NCI-H510A treated with DMSO at 0.1 percent for 48 hours (cell line): ENCODE results near the gene MED16.

Experiments
- DNase-seq: peaks from one replicate; lab custom pipeline; 2025; lab: John Stamatoyannopoulos, UW

The MED16 gene, protein sequence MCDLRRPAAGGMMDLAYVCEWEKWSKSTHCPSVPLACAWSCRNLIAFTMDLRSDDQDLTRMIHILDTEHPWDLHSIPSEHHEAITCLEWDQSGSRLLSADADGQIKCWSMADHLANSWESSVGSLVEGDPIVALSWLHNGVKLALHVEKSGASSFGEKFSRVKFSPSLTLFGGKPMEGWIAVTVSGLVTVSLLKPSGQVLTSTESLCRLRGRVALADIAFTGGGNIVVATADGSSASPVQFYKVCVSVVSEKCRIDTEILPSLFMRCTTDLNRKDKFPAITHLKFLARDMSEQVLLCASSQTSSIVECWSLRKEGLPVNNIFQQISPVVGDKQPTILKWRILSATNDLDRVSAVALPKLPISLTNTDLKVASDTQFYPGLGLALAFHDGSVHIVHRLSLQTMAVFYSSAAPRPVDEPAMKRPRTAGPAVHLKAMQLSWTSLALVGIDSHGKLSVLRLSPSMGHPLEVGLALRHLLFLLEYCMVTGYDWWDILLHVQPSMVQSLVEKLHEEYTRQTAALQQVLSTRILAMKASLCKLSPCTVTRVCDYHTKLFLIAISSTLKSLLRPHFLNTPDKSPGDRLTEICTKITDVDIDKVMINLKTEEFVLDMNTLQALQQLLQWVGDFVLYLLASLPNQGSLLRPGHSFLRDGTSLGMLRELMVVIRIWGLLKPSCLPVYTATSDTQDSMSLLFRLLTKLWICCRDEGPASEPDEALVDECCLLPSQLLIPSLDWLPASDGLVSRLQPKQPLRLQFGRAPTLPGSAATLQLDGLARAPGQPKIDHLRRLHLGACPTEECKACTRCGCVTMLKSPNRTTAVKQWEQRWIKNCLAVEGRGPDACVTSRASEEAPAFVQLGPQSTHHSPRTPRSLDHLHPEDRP

GRCh38 chr19:892894-893689, at the start of gene MED16, which contains the start of gene RNU6-9:
TSS of gene MED16 (minus strand) at chr19:893187. CDS start at chr19:891131, 2,056 bp downstream.
TSS of gene RNU6-9 (plus strand) at chr19:893484.
- DNase-seq, result peak; percentile 78

GRCh38 chr19:942133-942645, 49.2 kb upstream of the MED16 start:
- DNase-seq, result no peak

DNA sequence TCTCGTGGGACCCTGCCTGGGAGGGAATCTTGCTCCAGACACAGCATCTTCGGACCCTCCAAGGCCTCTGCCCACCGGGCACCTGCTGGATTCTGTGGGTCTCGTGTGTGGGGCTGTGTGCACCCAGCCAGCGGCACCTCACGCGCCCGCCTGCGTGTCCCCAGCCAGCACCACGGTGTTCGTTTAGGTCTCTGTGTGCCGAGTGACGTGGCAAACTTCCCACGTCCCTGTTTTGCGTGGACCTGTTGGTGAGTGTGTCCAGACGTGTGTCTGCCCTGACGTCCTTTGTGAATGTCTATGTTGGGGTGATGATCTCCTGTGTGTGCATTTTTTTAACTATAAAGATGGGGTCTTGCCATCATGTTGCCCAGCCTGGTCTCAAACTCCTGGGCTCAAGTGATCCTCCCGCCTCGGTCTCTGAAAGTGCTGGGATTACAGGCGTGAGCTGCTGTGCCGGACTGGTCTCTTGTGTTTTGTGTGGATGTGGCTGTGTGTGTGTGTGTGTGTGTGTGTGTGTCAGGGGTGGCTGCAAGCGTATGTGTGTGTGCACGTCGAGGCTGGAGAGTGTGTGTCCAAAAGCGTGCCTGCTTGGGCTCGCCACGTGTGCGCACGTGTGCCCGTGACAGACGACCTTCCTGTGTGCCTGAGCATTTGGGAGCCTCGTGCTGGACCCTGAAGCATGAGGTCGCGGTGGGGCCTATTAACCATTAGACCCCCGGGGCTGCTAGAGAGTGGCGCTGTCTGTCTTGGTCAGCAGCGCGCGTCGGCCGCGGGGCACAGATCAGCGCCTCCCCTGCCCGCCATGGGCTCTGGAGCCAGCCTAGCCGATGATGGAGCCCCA, 48.5 kb upstream of the MED16 start:
- DNase-seq, result no peak

DNA sequence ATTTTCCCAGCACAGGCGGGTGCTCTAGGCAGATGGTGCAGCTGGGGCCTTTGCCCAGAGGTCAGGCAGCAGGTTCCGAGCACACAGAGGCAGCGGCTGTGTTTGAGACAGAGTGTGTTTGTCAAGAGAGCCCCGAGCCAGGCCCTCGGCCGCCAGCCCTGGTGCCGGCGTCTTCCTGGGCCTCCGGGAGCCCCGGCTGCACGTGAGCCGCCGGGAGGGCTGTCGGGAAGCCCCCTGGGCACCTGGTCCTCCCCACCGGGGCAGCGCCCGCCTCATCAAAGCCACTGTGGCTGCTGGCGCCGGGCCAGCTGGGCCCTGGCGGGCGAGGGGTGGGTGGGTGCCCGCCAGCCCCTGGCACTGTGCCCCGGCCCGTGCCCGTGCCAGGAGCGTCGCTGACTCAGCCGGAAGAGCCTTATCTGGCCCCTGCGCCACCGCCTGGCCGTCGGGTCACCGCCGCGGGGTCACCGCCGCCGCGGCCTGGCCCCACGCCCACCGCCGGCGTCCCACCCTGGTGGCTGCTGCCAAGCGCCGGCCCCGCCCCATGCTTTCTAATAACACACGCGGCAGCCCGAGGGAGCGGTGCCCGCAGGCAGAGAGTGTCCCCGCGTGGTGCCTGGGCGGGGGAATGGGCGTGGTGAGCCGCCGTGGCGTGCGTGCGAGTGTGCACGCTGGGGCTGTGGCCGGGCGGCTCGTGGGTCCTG, 47.8 kb upstream of the MED16 start:
- DNase-seq, result peak; percentile 26

GRCh38 chr19:939922-940321, 46.9 kb upstream of the MED16 start:
- no peak for DNase-seq

DNA sequence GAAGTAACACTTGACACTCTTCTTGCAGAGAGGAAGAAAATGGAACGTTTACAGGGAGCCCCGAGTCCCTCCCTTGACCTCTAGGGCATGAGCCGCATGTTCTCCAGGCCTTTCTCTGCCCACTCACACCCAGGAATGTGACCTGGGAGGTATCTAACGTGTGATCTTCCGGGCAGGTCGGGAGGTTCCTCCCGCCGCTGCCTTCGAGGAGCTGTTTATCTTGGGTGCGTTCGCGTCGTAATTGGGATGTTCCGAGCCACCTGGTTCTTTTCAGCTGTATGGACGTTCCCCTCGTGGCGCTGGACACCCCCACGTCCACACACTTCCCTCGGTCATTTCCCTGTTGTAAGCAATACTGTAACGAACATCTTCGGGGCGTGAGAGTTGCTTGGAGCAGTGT, 46.5 kb upstream of the MED16 start:
- no peak for DNase-seq

DNA sequence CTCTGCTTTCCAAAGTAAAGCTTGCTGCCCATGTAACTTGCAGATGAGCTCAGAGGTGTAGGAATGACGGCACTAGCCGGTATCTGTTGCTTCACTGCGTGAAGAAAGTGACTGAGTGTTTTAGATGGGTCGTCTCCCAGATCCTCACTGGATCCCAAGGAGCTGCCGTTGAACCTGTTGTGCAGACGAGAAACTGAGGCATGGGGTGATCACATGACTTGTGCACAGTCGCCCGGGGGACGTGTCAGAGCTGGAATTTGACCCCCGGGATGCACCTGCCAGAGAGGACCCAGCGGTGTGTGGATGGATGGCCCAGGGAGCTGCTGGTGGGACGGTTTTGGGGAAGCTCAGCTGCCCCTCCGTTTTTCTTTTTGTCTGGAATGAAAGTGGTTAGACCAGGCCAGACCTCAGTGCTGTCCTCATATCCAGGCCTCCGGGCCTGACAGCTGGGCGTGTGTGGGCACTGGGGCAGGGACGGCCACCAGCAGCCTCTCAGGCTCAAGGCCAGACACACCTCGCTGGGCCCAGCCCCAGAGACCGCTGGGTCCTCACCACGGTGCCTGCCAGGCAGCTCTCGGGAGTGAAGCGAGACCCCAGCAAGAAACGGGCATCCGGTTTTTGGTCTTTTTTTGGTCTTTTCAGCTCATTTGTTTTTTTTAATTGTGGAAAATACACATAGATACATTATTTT, 45.4 kb upstream of the MED16 start:
- DNase-seq, result no peak

DNA sequence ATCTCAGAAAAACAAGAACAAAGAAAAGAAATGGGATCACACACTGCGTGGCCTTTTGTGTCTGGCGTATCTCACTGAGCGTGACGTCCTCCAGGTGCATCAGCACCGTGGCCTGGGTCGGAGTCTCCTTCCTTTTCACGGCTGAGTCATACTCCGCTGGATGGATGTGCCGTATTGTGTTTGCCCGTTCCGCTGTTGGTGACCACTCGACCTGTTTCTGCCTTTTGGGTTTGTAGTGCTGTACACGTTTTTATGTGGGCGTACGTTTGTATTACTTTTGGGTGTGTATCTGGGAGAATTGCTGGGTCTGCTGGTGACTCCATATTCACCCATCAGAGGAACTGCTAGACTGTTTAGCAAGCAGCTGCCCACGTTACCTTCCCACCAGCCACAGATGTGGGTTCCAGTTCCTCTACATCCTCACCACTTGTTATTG, 44.3 kb upstream of the MED16 start:
- no peak for DNase-seq

- DNase-seq, result no peak
These were observed 43.2 kb upstream of the MED16 start for GRCh38 chr19:936175-936546.

DNA sequence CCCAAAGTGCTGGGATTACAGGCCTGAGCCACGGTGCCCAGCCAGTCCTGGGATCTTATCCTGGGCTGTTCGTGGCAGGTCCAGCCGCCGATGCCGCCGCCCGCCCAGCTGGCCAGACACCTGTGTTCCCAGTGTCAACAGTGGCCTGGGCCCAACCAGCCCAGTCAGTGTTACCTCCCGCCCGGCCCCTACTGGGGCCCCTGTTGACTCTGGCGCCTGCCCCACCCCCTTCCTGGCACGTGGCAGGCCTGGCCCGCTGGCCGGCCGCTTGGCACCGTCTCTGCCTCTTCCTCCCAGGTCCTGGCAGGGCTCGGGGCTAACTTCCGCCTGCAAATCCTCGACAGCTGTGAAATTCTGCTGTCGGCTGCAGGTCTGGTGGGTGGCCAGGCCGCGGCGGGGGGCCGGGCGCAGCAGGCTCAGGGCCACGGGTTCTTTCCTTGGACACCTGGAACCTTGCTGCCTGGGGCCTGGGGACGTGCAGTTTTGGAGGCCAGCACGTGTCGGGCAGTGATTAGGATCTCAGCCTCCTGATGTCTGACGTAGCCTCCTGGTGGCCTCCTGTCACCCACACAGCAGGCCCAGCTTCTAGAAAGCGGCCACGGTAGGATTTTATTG, 42.0 kb upstream of the MED16 start:
- no peak for DNase-seq

DNA sequence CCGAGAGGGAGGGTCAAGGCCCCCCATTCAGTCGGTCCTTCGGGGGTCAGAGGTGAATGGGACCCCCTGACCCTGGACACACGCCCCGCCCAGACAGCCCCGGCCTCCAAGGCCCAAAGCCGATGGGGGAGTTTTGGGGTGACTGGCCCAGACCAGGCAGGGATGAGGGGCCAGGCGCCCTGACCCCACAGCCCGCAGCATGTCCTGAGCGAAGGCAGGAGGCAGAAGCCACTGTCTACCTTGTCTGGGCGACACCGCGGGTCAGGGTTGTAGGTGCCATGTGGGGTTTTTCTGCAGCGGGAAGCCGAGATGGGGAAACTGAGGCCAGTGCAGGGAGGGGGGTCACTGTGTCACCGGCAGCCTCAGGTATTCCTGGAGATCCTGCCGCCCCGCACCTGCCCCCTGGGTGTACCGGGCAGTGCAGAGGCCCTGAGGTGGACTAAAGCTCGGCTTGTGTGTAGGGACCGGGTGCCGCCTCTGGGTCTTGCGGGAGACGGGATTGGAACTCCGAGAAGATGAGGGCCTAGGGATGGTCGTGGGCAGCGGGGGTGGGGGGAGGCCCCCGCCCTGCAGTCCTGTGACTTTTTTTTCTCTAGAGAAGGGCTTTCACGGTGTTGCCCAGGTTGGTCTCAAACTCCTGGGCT, 41.3 kb upstream of the MED16 start:
- DNase-seq, result no peak

DNA sequence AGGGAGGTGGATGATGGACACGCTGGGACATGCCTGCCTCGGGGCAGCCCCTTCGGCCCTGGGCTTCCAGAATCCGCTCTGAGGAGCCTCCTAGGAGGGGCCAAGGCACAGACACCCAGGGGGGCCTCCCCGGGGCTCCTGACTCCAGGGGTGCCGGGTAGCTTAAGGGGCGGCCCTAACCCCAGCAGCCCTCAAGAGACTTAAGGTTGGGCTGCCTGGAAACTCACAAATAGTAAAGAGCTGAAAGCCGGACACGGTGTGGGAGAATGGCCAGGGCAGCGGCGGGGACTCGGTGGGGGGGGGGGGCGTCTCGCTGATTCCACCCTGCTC, 40.5 kb upstream of the MED16 start:
- no peak for DNase-seq

- DNase-seq, result no peak
These were observed 39.9 kb upstream of the MED16 start for GRCh38 chr19:932648-933552.

DNA sequence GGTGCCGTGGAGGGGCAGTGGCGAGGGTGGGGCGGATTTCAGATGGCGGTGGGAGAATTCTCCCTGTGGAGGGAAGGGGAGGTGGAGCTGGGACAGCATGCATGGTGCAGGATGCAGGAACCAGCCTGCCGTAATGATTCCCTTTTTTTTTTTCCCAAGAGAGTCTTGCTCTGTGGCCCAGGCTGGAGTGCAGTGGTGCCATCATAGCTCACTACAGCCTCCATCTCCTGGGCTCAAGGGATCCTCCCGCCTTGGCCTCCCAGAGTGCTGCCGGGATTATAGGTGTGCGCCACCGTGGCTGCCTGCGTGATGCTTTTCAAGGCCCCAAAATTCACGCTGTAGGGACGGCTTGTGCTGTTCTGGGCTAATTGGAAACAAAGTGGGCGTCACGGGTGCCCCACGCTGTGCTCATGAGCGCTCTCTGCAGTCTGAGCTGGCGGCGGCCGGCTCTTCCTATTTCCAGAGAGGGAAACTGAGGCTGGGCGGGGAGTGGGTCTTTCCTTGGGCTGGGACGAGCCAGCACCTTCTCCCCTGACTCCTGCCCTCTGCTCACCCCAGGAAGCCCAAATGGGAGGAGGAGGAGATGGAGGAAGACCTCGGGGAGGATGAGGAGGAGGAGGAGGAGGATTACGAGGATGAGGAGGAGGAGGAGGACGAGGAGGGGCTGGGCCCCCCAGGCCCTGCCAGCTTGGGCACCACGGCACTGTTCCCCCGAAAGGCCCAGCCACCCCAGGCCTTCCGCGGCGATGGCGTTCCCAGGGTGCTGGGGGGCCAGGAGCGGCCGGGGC, 39.1 kb upstream of the MED16 start:
- DNase-seq, result no peak

DNA sequence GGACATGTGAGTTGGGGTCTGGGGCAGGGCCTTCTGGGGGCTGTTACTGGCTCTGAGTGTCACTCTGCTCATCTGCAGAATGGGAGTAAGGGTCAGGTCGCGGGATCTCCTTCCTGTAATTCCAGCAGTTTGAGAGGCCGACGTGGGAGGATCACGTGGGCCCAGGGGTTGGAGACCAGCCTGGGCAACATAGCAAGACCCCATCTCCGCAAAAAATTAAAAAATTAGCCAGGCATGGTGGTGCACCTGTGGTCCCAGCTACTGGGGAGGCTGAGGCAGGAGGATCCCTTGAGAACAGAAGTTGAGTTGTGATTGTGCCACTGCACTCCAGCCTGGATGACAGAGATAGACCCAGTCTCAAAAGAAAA, 36.9 kb upstream of the MED16 start:
- DNase-seq, result no peak

DNA sequence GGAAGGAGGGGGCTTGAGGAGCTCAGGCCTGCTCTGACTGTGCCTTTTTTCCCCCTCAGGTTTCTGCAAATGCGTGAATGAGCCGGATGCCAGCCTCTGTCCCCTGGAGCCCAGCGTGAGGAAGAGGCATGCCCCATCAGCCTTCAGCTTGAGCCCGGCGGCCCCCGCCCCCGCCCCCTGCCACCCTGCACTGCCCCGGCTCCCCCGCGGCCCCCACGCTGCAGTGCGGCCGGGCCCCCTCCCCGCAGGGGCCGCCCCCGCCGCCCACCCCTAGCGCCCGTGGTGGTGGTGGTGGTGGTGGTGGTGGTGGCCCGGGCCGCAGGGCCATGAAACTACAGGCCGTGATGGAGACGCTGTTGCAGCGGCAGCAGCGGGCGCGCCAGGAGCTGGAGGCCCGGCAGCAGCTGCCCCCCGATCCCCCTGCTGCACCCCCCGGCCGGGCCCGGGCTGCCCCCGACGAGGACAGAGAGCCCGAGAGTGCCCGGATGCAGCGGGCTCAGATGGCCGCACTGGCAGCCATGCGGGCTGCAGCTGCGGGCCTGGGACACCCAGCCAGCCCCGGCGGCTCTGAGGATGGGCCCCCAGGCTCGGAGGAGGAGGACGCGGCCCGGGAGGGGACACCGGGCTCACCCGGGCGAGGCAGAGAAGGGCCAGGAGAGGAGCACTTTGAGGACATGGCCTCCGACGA, 36.4 kb upstream of the MED16 start:
- no peak for DNase-seq
